Activated CD4-positive, alpha-beta T cell treated with anti-CD3 and anti-CD28 coated beads, Interleukin-2, amount 10 ng/mL, durations not matched to agents 24 days and 14 days (primary cell): Measurements from ENCODE around the gene CLDN3. TPM values are rescaled to one million over a fixed set of nuclear protein-coding genes. Genes with fewer than 3 reads are reported as not detected.
"Not testable (repeated sequence)": the region's sequence is repeated elsewhere in the genome, so short reads cannot be mapped to it uniquely, and the experiment has no call there.

ENCODE experiments used
- DNase-seq: peaks from one replicate; pipeline ENCODE4 v3.0.0; 2022
- H3K27ac Mint-ChIP-seq: one replicate; pipeline ENCODE4 v1.8.0; 2022; ENCODE audit warnings: mild to moderate bottlenecking, mixed read lengths
- H3K27me3 Mint-ChIP-seq: one replicate; pipeline ENCODE4 v1.8.0; 2022; ENCODE audit warnings: mixed read lengths
- H3K36me3 Mint-ChIP-seq: one replicate; pipeline ENCODE4 v1.8.0; 2022; ENCODE audit warnings: low read depth, mild to moderate bottlenecking, mixed read lengths
- H3K4me1 Mint-ChIP-seq: one replicate; pipeline ENCODE4 v1.8.0; 2021; ENCODE audit warnings: mixed read lengths
- H3K4me3 Mint-ChIP-seq: one replicate; pipeline ENCODE4 v1.8.0; 2022; ENCODE audit warnings: mild to moderate bottlenecking, moderate library complexity, mixed read lengths
- H3K9me3 Mint-ChIP-seq: one replicate; pipeline ENCODE4 v1.8.0; 2021; ENCODE audit warnings: mixed read lengths
- intact Hi-C: fragments of 100-400 bp; cut with micrococcal nuclease; formaldehyde crosslinking; loops from one replicate; pipeline ENCODE4 v1.15.1; 2023
- total RNA-seq: library from RNA; stranded (reverse); gene quantifications from 2 replicates; pipeline ENCODE4 v1.2.3, GENCODE V29; 2022

CLDN3 gene
- total RNA-seq, 1 donor from 2014 or later = not detected

DNA sequence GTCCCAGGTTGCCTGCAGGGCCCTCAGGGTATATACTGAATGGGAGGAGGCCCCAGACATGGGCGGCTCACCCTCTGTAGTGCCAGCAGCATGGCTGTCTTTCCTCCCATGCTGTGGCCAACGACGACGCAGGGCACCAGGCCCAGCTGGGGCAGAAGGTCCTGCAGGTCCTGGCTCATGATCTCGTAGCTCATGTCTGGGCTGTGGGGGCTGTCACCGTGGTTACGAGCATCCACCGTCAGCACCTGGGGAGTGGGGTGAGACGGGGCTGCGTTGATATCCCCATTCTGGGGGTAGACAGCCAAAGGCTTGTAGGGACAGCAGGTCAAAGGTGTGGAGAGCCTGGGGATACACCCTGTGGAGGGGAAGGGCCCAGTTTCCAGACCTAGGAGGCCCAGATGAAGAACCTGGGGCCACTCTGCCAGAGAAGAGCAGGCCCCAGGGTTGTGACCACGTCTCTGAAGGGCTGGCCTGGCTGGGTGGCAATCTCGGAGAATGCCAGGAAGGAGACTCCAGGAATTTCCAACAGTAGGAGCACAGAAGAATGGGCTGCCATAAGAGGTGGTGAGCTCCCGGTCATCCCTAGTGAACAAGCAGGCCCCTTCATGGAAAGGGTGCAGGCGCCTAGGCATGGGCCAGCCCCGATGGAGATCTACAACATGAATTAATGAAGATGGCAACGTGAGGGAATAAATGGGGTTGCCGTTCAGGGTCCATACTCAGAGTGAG lies 32.4 kb downstream of the CLDN3 start:
- Mint-ChIP-seq H3K4me1 (peaks cover 11% of the 10 kb centered on the region), H3K36me3 (peaks cover 3% of the 10 kb centered on the region), H3K27ac (peak overlapping the region; percentile 96), H3K27me3 (no peaks in the 10 kb centered on the region), H3K4me3 (peak overlapping the region; percentile 96), H3K9me3 (no peaks in the 10 kb centered on the region)
- DNase-seq = no peak
- intact Hi-C loops = loop anchor here (1.0 to 2.0 kb wide), 7 partner anchors 19 to 215 kb away; partner anchors contain the start of genes BAZ1B, BCL7B, BUD23 and DNAJC30

DNA sequence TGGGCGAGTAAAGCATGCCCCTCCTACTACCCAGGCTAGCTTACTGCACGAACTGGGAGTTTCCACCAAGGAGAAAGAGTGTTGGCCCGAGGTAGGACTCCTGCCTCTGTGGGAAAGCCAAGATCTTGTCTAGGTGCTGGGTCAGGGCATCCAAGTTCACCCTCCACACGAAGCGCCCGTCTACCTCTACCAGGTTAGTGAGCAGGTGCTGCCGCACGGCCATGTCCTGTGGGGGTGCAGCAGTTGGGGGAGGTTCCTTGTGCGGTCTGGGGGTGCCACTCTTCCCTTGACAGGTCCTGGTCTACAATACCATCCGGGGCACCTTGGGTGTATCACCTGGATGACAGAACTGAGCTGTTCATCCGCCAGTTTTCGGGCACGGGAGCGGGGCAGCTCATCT lies 33.2 kb downstream of the CLDN3 start:
- H3K27me3 Mint-ChIP-seq = no peaks in the 10 kb centered on the region
- DNase-seq = peak; percentile 60
- no peak overlapping the region for H3K27ac Mint-ChIP-seq
- peaks cover 3% of the 10 kb centered on the region for H3K36me3 Mint-ChIP-seq
- intact Hi-C loops = no loop called here
- H3K4me1 Mint-ChIP-seq = peaks cover 11% of the 10 kb centered on the region
- no peaks in the 10 kb centered on the region for H3K9me3 Mint-ChIP-seq
- no peak overlapping the region for H3K4me3 Mint-ChIP-seq

DNA sequence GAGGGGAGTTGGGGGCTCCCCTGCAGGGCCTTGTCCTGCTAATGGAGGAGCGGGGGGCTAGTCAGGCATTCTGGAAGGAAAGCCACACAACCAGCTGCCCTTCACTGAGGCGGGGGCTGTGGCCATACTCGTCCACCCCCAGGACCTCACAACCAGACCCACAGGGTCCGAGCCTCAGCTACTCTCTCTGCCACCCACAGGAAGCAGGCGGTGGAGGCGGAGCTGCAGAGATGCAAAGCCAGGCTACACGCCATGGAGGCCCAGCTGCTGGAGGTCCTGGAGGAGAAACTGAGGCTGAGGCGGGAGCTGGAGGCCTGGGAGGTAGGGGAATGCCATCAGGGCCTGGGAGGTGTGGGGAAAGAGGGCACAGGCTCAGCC lies 34.6 kb downstream of the CLDN3 start:
- Mint-ChIP-seq H3K9me3 (no peaks in the 10 kb centered on the region), H3K27me3 (peaks cover under 1% of the 10 kb centered on the region), H3K36me3 (peaks cover 3% of the 10 kb centered on the region), H3K4me3 (no peak overlapping the region), H3K27ac (no peak overlapping the region), H3K4me1 (peaks cover 11% of the 10 kb centered on the region)
- intact Hi-C loops = loop anchor here (2.0 kb wide), 1 partner anchor 129 kb away; no protein-coding TSS in a partner anchor
- no peak for DNase-seq

- H3K27ac Mint-ChIP-seq = no peak overlapping the region
- peaks cover 11% of the 10 kb centered on the region for H3K4me1 Mint-ChIP-seq
- peak; percentile 95 for DNase-seq
- intact Hi-C loops = loop anchor here (1.0 to 5.0 kb wide), 3 partner anchors 120 to 303 kb away; partner anchors contain the start of gene FZD9
- H3K36me3 Mint-ChIP-seq = peaks cover 3% of the 10 kb centered on the region
- no peaks in the 10 kb centered on the region for H3K9me3 Mint-ChIP-seq
- H3K4me3 Mint-ChIP-seq = no peak overlapping the region
- H3K27me3 Mint-ChIP-seq = peaks cover 3% of the 10 kb centered on the region
These were observed 35.2 kb downstream of the CLDN3 start for GRCh38 chr7:73734619-73735527.

DNA sequence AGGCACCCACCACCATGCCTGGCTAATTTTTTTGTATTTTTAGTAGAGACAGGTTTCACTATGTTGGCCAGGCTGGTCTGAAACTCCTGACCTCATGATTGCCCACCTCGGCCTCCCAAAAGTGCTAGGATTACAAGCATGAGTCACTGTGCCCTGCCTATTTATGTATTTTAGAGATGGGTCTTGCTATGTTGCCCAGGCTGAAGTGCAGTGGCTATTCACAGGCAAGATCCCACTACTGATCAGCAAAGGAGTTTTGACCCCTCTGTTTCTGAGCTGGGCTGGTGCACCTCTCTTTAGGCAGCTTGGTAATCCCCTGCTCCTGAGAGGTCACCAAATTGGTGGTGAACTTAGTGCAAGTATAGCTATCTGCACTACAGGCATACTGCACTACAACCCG lies 37.7 kb downstream of the CLDN3 start:
- intact Hi-C loops = loop anchor here (5.0 kb wide), 1 partner anchor 300 kb away; the partner anchor contains the start of gene FZD9
- Mint-ChIP-seq H3K9me3 (no peaks in the 10 kb centered on the region), H3K4me3 (no peak overlapping the region), H3K4me1 (peaks cover 5% of the 10 kb centered on the region), H3K27ac (no peak overlapping the region), H3K36me3 (peaks cover 3% of the 10 kb centered on the region), H3K27me3 (peaks cover 11% of the 10 kb centered on the region)
- DNase-seq = no peak

- H3K4me1 Mint-ChIP-seq = peaks cover 4% of the 10 kb centered on the region
- no peak for DNase-seq
- H3K27ac Mint-ChIP-seq = no peak overlapping the region
- no peaks in the 10 kb centered on the region for H3K36me3 Mint-ChIP-seq
- H3K4me3 Mint-ChIP-seq = no peak overlapping the region
- no peaks in the 10 kb centered on the region for H3K9me3 Mint-ChIP-seq
- intact Hi-C loops = loop anchor here (5.0 kb wide), 1 partner anchor 298 kb away; the partner anchor contains the start of gene FZD9
- peaks cover 11% of the 10 kb centered on the region for H3K27me3 Mint-ChIP-seq
These were observed 39.6 kb downstream of the CLDN3 start for GRCh38 chr7:73730485-73730884.

GRCh38 chr7:73728551-73728950 lies 41.5 kb downstream of the CLDN3 start:
- DNase-seq = no peak
- intact Hi-C loops = no loop called here
- Mint-ChIP-seq H3K9me3 (no peaks in the 10 kb centered on the region), H3K4me3 (no peak overlapping the region), H3K36me3 (no peaks in the 10 kb centered on the region), H3K4me1 (peaks cover 3% of the 10 kb centered on the region), H3K27me3 (peaks cover 14% of the 10 kb centered on the region), H3K27ac (no peak overlapping the region)

GRCh38 chr7:73727952-73728351 lies 42.1 kb downstream of the CLDN3 start:
- no peak overlapping the region for H3K4me3 Mint-ChIP-seq
- DNase-seq = no peak
- intact Hi-C loops = no loop called here
- H3K4me1 Mint-ChIP-seq = peaks cover 3% of the 10 kb centered on the region
- H3K9me3 Mint-ChIP-seq = no peaks in the 10 kb centered on the region
- H3K36me3 Mint-ChIP-seq = no peaks in the 10 kb centered on the region
- no peak overlapping the region for H3K27ac Mint-ChIP-seq
- peaks cover 14% of the 10 kb centered on the region for H3K27me3 Mint-ChIP-seq

DNA sequence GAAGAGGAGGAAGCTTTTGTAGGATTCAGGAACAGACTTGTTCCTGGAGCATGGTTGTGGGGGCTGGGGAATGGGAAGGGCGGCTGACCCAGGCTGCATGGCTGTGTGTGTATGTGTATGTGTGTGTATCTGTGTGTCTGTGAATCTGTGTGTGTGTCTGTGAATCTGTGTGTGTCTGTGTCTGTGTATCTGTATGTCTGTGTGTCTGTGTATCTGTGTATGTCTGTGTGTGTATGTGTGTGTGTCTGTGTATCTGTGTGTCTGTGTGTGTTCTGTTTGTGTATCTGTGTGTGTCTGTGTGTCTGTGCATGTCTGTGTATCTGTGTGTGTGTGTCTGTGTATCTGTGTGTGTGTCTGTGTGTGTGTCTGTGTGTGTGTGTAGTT lies 44.0 kb downstream of the CLDN3 start:
- H3K27ac Mint-ChIP-seq = no peak overlapping the region
- no peaks in the 10 kb centered on the region for H3K9me3 Mint-ChIP-seq
- DNase-seq = no peak
- peaks cover 25% of the 10 kb centered on the region for H3K27me3 Mint-ChIP-seq
- H3K4me1 Mint-ChIP-seq = peaks cover 3% of the 10 kb centered on the region
- no peaks in the 10 kb centered on the region for H3K36me3 Mint-ChIP-seq
- H3K4me3 Mint-ChIP-seq = no peak overlapping the region
- intact Hi-C loops = no loop called here

- no peaks in the 10 kb centered on the region for H3K9me3 Mint-ChIP-seq
- H3K36me3 Mint-ChIP-seq = no peaks in the 10 kb centered on the region
- no peak for DNase-seq
- H3K4me3 Mint-ChIP-seq = no peak overlapping the region
- H3K27me3 Mint-ChIP-seq = peaks cover 29% of the 10 kb centered on the region
- intact Hi-C loops = no loop called here
- no peak overlapping the region for H3K27ac Mint-ChIP-seq
- H3K4me1 Mint-ChIP-seq = peaks cover 9% of the 10 kb centered on the region
These were observed 46.3 kb downstream of the CLDN3 start for GRCh38 chr7:73723813-73724212.

GRCh38 chr7:73722785-73723184 lies 47.3 kb downstream of the CLDN3 start:
- intact Hi-C loops = no loop called here
- H3K4me1 Mint-ChIP-seq = peaks cover 16% of the 10 kb centered on the region

GRCh38 chr7:73722182-73722581 lies 47.9 kb downstream of the CLDN3 start:
- H3K9me3 Mint-ChIP-seq, intact Hi-C loops, H3K27ac Mint-ChIP-seq, H3K36me3 Mint-ChIP-seq, DNase-seq, H3K4me3 Mint-ChIP-seq: not testable (repeated sequence)
- Mint-ChIP-seq H3K4me1 (peaks cover 20% of the 10 kb centered on the region), H3K27me3 (peaks cover 22% of the 10 kb centered on the region)

More at GRCh38 chr7:73722785-73723184, 47.3 kb downstream of the CLDN3 start:
- Mint-ChIP-seq H3K27ac (no peak overlapping the region), H3K36me3 (no peaks in the 10 kb centered on the region), H3K9me3 (no peaks in the 10 kb centered on the region), H3K4me3 (no peak overlapping the region), H3K27me3 (peaks cover 22% of the 10 kb centered on the region)
- DNase-seq = no peak

DNA sequence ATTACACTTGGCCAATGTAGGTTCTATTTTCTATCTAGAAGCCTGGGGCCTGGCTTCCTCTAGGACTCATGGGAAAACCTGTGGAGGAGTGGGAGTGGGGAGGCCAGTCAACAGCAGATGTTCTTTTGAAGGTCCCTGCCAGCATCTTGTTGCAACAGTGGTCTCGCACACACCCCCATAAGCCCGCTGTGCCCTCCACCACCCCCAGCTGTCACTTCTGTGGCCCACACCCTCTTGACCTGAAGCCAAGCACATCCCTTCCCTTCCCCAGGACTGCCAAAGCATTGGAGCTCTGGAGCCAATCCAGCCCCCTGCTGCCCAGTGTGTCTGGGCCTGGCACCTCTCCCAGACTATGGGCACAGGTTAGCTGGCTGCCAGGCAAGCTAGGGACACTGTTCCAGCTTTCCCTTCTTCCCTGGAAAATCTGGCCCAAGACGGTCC lies 48.7 kb downstream of the CLDN3 start:
- H3K4me1 Mint-ChIP-seq = peaks cover 25% of the 10 kb centered on the region
- H3K4me3 Mint-ChIP-seq = peak overlapping the region; percentile 16
- H3K27ac Mint-ChIP-seq = peak overlapping the region; percentile 29
- H3K36me3 Mint-ChIP-seq = no peaks in the 10 kb centered on the region
- peaks cover 22% of the 10 kb centered on the region for H3K27me3 Mint-ChIP-seq
- intact Hi-C loops = no loop called here
- no peaks in the 10 kb centered on the region for H3K9me3 Mint-ChIP-seq
- DNase-seq = no peak

DNA sequence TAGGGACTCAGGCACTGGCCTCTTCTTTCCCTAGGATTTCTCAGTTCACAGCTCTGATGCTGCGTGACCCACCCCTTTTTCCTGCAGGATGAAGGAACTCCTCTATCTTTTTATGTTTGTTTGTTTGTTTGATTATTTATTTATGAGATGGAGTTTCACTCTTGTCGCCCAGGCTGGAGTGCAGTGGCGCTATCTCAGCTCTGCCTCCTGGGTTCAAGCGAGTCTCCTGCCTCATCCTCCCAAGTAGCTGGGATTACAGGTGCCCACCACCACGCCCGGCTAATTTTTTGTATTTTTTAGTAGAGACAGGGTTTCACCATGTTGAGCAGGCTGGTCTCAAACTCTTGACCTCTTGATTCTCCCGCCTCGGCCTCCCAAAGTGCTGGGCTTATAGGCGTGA lies 49.6 kb downstream of the CLDN3 start:
- Mint-ChIP-seq H3K27me3 (peaks cover 22% of the 10 kb centered on the region), H3K4me3 (peak overlapping the region; percentile 82), H3K27ac (peak overlapping the region; percentile 29), H3K4me1 (peaks cover 35% of the 10 kb centered on the region)
- H3K36me3 Mint-ChIP-seq, intact Hi-C loops, H3K9me3 Mint-ChIP-seq: not testable (repeated sequence)
- DNase-seq = peak; percentile 53
